ENCODE results near the gene NUP107. TPM values are rescaled to one million over a fixed set of nuclear protein-coding genes. Genes with fewer than 3 reads are reported as not detected.

The NUP107 gene
- total RNA-seq, 6 experiments from 2014 or later = 35.0 to 49.9 (median 48.6) TPM

GRCh38 chr12:68641138-68641537 lies 45.6 kb upstream of the NUP107 start:
- Mint-ChIP-seq H3K36me3 (ENCODE audit: low read depth) (peaks cover 5% of the 10 kb centered on the region; the same call in 1 of the 2 replicates), H3K9me3 (no peaks in the 10 kb centered on the region), H3K27ac (no peak overlapping the region), H3K27me3 (ENCODE audit: insufficient read depth) (no peaks in the 10 kb centered on the region), H3K4me3 (no peak overlapping the region), H3K4me1 (ENCODE audit: low read depth) (peaks cover 42% of the 10 kb centered on the region)
- no peak for DNase-seq
- no peak for TF ChIP-seq CTCF (IDR thresholded peaks at IDR 0.05)

- Mint-ChIP-seq H3K27me3 (ENCODE audit: insufficient read depth) (no peaks in the 10 kb centered on the region), H3K9me3 (no peaks in the 10 kb centered on the region), H3K36me3 (ENCODE audit: low read depth) (peaks cover 5% of the 10 kb centered on the region; the same call in 1 of the 2 replicates), H3K4me3 (no peak overlapping the region), H3K4me1 (ENCODE audit: low read depth) (no peaks in the 10 kb centered on the region; the same call in 1 of the 2 replicates), H3K27ac (no peak overlapping the region)
- no peak for TF ChIP-seq CTCF (IDR thresholded peaks at IDR 0.05)
- no peak for DNase-seq
Observed at GRCh38 chr12:68646484-68646883, 40.3 kb upstream of the NUP107 start.

GRCh38 chr12:68647507-68647906 lies 39.3 kb upstream of the NUP107 start:
- no peaks in the 10 kb centered on the region for H3K4me1 Mint-ChIP-seq (ENCODE audit: low read depth)
- H3K27me3 Mint-ChIP-seq (ENCODE audit: insufficient read depth) = no peaks in the 10 kb centered on the region
- no peaks in the 10 kb centered on the region for H3K9me3 Mint-ChIP-seq
- no peak overlapping the region for H3K27ac Mint-ChIP-seq
- peaks cover 3% of the 10 kb centered on the region; the same call in 1 of the 2 replicates for H3K36me3 Mint-ChIP-seq (ENCODE audit: low read depth)
- H3K4me3 Mint-ChIP-seq = no peak overlapping the region
- TF ChIP-seq CTCF (IDR thresholded peaks at IDR 0.05) = no peak
- DNase-seq = no peak

DNA sequence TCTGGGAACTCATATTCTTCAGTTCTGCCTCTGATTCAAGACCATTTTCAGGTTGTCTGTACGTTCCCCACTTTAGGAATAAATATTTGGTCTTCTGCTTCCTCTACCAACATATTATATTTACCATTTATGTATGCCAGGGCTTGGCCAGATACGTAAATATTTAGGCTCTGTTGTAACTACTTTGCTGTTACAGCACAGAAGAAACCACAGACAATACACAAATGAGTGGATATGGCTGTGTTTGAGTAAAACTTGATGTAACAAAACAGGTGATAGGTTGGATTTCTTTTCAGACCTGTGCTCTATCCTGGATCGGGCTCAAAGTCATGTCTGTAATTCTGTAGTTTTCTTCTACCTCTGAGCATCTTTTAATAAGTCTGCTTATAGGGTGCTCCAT lies 38.6 kb upstream of the NUP107 start:
- H3K4me3 Mint-ChIP-seq = no peak overlapping the region
- H3K27ac Mint-ChIP-seq = no peak overlapping the region
- TF ChIP-seq CTCF (IDR thresholded peaks at IDR 0.05) = no peak
- H3K36me3 Mint-ChIP-seq (ENCODE audit: low read depth) = peaks cover under 1% of the 10 kb centered on the region; the same call in 1 of the 2 replicates
- DNase-seq = no peak
- H3K27me3 Mint-ChIP-seq (ENCODE audit: insufficient read depth) = no peaks in the 10 kb centered on the region
- H3K9me3 Mint-ChIP-seq = no peaks in the 10 kb centered on the region
- H3K4me1 Mint-ChIP-seq (ENCODE audit: low read depth) = no peaks in the 10 kb centered on the region

GRCh38 chr12:68665016-68665569 lies 21.7 kb upstream of the NUP107 start:
- Mint-ChIP-seq H3K27me3 (ENCODE audit: insufficient read depth) (peaks cover 2% of the 10 kb centered on the region; the same call in 1 of the 2 replicates), H3K36me3 (ENCODE audit: low read depth) (peaks cover 9% of the 10 kb centered on the region; the same call in 1 of the 2 replicates), H3K4me1 (ENCODE audit: low read depth) (peaks cover 17% of the 10 kb centered on the region; the same call in 1 of the 2 replicates), H3K4me3 (no peak overlapping the region), H3K27ac (no peak overlapping the region), H3K9me3 (no peaks in the 10 kb centered on the region)
- no peak for DNase-seq
- no peak for TF ChIP-seq CTCF (IDR thresholded peaks at IDR 0.05)

Measured in HFFc6 (cell line).